Liver (tissue), 3 donors: Measurements from ENCODE around the gene IFNGR1.

Experiments used
- ATF3 ChIP-seq: IDR thresholded peaks from 2 replicates; pipeline ENCODE4 v1.6.1; 2016; ENCODE audit warnings: antibody characterized with exemption
- EGR1 ChIP-seq, 2 donors: IDR thresholded peaks; 2 replicates each; pipeline ENCODE4 v1.6.1; 2016 to 2018; ENCODE audit warnings: antibody characterized with exemption in 2 of 2, low read depth in 2 of 2
- HNF4G ChIP-seq: IDR thresholded peaks from 2 replicates; pipeline ENCODE4 v1.6.1; 2016; ENCODE audit warnings: antibody characterized with exemption
- JUND ChIP-seq, 2 donors: IDR thresholded peaks; 2 replicates each; pipeline ENCODE4 v1.6.1; 2016; ENCODE audit warnings: antibody characterized with exemption in 2 of 2
- NR2F2 ChIP-seq: IDR thresholded peaks from 2 replicates; pipeline ENCODE4 v1.6.1; 2016; ENCODE audit warnings: antibody characterized with exemption
- RAD21 ChIP-seq, 2 donors: IDR thresholded peaks; 2 replicates each; pipeline ENCODE4 v1.6.1; 2016; ENCODE audit warnings: antibody characterized with exemption in 2 of 2, mild to moderate bottlenecking in 2 of 2
- SP1 ChIP-seq: IDR thresholded peaks from 2 replicates; pipeline ENCODE4 v1.6.1; 2018; ENCODE audit warnings: antibody characterized with exemption, mild to moderate bottlenecking
- TAF1 ChIP-seq: conservative IDR thresholded peaks from 2 replicates; pipeline ENCODE4 v1.6.1; 2016; ENCODE audit warnings: antibody characterized with exemption, mild to moderate bottlenecking
- YY1 ChIP-seq: IDR thresholded peaks from 2 replicates; pipeline ENCODE4 v1.6.1; 2016; ENCODE audit warnings: antibody characterized with exemption, mild to moderate bottlenecking
- ZBTB33 ChIP-seq: IDR thresholded peaks from 2 replicates; pipeline ENCODE4 v1.6.1; 2016; ENCODE audit warnings: antibody characterized with exemption
- TF ChIP-seq, protein P1 (sequence below): fragments of 150-350 bp; IDR thresholded peaks from 2 replicates; pipeline ENCODE4 v1.5.1; 2017; ENCODE audit warnings: improper control_type of control experiment, low read depth, low read length; ENCODE audit not compliant: missing input control
- TF ChIP-seq, protein P2 (sequence below): IDR thresholded peaks from 2 replicates; pipeline ENCODE4 v1.6.1; 2016; ENCODE audit warnings: antibody characterized with exemption, mild to moderate bottlenecking
- donor health status: healthy.
- donor health status: healthy.

GRCh38 chr6:137191236-137191635 is 27.9 kb downstream of the IFNGR1 start:
- TF ChIP-seq JUND (IDR thresholded peaks at IDR 0.05): no peak
- TF ChIP-seq, protein P1, sequence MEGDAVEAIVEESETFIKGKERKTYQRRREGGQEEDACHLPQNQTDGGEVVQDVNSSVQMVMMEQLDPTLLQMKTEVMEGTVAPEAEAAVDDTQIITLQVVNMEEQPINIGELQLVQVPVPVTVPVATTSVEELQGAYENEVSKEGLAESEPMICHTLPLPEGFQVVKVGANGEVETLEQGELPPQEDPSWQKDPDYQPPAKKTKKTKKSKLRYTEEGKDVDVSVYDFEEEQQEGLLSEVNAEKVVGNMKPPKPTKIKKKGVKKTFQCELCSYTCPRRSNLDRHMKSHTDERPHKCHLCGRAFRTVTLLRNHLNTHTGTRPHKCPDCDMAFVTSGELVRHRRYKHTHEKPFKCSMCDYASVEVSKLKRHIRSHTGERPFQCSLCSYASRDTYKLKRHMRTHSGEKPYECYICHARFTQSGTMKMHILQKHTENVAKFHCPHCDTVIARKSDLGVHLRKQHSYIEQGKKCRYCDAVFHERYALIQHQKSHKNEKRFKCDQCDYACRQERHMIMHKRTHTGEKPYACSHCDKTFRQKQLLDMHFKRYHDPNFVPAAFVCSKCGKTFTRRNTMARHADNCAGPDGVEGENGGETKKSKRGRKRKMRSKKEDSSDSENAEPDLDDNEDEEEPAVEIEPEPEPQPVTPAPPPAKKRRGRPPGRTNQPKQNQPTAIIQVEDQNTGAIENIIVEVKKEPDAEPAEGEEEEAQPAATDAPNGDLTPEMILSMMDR: no peak
- no peak for TF ChIP-seq TAF1
- TF ChIP-seq YY1: no peak
- TF ChIP-seq EGR1 (IDR thresholded peaks at IDR 0.05; ENCODE audit: low read depth in 2 of 2): no peak
- TF ChIP-seq, protein P2, sequence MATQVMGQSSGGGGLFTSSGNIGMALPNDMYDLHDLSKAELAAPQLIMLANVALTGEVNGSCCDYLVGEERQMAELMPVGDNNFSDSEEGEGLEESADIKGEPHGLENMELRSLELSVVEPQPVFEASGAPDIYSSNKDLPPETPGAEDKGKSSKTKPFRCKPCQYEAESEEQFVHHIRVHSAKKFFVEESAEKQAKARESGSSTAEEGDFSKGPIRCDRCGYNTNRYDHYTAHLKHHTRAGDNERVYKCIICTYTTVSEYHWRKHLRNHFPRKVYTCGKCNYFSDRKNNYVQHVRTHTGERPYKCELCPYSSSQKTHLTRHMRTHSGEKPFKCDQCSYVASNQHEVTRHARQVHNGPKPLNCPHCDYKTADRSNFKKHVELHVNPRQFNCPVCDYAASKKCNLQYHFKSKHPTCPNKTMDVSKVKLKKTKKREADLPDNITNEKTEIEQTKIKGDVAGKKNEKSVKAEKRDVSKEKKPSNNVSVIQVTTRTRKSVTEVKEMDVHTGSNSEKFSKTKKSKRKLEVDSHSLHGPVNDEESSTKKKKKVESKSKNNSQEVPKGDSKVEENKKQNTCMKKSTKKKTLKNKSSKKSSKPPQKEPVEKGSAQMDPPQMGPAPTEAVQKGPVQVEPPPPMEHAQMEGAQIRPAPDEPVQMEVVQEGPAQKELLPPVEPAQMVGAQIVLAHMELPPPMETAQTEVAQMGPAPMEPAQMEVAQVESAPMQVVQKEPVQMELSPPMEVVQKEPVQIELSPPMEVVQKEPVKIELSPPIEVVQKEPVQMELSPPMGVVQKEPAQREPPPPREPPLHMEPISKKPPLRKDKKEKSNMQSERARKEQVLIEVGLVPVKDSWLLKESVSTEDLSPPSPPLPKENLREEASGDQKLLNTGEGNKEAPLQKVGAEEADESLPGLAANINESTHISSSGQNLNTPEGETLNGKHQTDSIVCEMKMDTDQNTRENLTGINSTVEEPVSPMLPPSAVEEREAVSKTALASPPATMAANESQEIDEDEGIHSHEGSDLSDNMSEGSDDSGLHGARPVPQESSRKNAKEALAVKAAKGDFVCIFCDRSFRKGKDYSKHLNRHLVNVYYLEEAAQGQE: no peak
- TF ChIP-seq ATF3: no peak
- no peak for TF ChIP-seq NR2F2
- no peak for TF ChIP-seq RAD21 (IDR thresholded peaks at IDR 0.05)
- no peak for TF ChIP-seq ZBTB33
- TF ChIP-seq SP1: no peak
- no peak for TF ChIP-seq HNF4G
